ENCODE measurements around the gene EDDM3A.

- TF ChIP-seq CTCF (IDR thresholded peaks at IDR 0.05), result no peak
- TF ChIP-seq POLR2A (IDR thresholded peaks at IDR 0.05), result no peak
- TF ChIP-seq POLR2AphosphoS5 (IDR thresholded peaks at IDR 0.05), result no peak
- no peak for TF ChIP-seq EP300 (IDR thresholded peaks at IDR 0.05; ENCODE audit: low read depth)
Observed at GRCh38 chr14:20787025-20787424, 41.3 kb downstream of the EDDM3A start.
